NCI-H1436 (cell line): ENCODE data around the gene ANKRD28.
"Not testable (repeated sequence)": the region's sequence is repeated elsewhere in the genome, so short reads cannot be mapped to it uniquely, and the experiment has no call there.

ENCODE experiments used
- DNase-seq: peaks from one replicate; lab custom pipeline; 2025; lab: John Stamatoyannopoulos, UW

ANKRD28 gene

GRCh38 chr3:15634671-15635070, 163.1 kb downstream of the ANKRD28 start:
- DNase-seq = no peak

GRCh38 chr3:15633766-15634598, 163.8 kb downstream of the ANKRD28 start:
- no peak for DNase-seq

DNA sequence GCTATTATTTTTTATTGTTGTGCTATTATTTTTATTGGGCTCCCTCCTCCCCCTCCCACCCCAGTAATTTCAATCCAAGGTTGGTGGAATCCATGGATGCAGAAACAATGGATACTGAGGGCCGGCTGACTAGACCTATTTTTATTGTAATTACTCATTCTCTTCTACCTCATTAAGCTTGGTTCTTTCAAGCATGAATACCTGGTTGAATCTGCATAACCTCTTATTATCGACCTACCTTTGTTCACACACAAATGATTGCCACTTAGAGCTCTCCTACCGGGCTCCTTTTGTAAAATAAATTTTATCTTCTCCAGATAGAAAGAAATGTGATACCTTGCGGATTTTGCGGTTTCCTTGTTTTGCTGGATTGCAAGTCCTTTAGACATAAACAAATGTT, 164.6 kb downstream of the ANKRD28 start:
- DNase-seq = peak; percentile 22

- DNase-seq = no peak
These were observed 165.6 kb downstream of the ANKRD28 start for GRCh38 chr3:15632212-15632580.

DNA sequence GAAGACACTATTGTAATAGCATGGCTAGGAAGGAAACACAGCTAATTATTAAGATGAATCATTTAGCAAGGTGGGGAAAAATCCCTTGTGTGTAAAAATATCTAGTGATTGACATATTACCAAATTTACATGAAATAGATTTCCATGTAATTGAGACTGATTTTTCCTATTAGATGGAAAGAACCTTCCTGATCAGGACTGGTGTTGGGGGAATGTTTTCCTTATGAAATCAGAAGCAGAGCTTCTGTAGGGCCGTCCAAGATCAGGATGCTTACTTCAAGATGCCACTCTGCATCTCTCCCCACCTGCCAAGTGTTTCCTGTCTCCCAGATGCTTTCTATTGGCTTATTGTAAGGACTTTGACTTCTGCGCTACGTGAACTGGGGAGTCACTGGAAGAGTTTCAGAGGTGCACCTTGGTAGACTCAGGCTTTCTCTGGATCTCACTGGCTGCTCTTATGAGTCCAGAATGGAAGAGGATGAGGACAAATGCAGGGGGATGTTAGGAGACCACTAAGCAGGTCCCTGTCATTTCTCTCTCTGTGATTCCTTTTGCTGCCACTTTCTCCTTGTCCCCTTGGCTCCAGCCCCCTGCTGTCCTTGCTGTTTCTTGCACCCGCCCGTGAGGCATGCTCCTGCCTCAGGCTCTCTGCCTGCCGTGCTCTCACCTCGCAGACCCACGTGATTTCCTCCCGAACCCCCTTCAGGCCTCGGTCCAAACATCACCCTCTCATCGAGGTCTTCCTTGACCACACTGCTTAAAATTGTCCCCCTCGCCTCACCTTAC, 166.2 kb downstream of the ANKRD28 start:
- no peak for DNase-seq

DNA sequence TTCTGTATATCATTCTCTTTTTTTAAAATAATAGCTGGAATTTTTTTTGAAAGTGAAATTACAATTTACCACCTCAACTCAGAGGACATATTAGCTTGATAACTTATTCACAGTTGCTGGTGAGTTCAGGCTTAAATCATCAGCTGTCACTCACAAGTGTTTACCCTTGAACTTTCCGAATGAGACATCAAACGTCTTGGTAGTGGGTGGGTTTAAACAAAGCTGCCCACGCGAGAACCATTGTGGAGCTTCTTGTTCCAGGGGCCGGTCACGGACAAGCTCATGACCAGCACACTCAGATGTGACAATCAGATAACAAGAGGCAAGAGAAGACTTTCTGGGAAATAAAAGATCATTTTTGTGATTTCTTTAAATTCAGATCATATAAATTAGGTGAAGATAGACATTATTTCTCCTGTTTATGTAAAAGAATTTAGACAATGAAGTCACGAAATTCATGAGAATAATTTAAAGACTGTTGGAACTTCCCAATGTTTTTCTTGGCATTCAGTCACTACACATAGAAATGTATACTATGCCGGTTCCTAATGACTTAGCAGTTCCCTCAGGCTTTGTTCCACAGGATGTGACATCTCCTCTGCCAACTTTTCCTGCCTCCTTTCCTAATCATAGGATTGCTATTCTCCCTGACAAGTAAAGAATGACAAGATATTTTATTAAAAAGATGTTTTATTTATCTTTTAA, 167.0 kb downstream of the ANKRD28 start:
- DNase-seq = no peak

DNA sequence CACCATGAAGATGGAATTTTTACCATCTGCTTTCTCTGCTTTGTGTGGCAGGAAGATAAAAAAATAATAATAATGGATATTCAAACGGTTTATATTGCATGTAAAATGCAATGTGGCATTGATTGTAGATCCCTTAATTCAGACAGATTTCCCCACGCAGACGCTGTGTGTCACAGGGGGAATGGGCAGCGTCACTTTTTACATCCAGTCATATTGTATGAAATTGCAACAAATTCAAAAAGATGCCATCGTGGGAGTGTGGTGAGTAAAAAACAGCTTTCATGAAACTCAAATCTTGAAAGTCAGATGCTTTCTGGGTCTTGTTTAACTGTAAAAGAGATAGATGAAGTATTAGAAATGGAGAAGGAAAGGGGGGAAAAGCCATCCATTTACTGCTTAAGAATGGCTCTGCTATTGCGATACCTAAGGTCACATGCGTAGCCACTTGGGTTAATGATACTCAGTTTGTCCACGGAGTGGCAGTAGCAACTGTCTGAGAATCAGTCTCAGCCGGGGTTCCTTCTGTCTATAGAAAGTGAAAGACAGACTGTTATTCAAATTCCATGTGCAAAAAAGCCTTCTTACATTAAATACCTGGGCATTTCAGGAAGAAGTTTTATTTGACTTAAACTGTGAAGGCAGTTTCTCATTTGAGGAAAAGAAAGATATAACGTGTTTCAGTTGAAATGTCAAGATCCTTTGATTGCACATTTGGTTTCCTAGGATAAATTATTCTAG, 167.8 kb downstream of the ANKRD28 start:
- DNase-seq = no peak

DNA sequence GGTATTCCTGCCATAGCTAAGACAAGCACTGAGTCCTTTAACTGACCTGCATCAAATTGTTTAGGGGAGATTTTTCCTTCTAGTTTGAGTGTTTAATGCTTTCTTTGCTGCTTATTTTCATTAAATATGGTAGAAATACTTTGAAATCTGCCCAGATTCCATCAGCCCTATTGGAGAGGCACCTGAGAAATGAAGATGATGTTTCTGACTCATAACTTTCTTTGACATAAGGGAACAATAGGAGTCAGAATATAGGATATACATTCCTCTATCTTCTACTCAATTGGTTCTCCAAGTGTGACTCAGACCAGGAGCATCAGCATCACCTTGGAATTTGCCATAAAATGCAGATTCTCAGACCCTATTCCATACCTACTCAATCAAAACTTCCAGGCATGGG, 168.8 kb downstream of the ANKRD28 start:
- DNase-seq = no peak

DNA sequence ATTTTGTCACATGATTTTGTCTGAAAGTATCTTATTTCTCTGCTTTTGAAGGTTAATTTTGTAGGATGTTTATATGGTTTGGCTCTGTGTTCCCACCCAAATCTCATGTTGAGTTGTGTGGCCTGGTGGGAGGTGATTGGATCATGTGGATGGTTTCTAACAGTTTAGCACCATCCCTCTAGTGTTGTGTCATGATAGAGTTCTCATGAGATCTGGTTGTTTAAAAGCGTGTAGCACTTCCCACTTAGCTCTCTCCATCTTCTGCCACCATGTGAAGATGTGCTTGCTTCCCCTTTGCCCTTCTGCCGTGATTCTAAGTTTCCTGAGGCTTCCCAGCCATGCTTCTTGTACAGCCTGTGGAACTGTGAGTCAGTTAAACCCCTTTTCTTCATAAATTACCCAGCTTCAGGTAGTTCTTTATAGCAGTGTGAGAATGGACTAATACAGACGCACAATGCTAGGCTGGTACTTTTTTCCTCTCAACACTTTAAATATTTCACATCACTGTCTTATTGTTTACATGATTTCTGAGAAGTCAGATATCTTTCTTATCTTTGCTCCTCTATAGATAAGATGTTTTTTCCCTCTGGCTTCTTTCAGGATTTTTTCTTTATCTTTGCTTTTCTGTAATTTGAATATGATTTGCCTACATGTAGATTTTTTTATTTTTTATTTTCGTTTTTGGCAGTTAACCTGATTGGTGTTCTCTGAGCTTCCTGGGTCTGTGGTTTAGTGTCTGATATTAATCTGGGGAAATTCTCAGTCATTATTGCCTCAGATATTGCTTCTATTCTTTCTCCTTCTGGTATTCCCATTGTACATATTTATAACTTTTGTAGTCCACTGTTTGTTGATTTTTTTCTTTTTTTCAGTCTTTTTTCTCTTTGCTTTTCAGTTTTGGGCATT, 174.0 kb downstream of the ANKRD28 start:
- no peak for DNase-seq

GRCh38 chr3:15619659-15620464, 177.9 kb downstream of the ANKRD28 start:
- not testable (repeated sequence) for DNase-seq
